ENCODE results near the gene MT1A.

MT1A gene

GRCh38 chr16:56610017-56610608, 28.4 kb upstream of the MT1A start:
- H3K27me3 ChIP-seq (ENCODE audit: insufficient read depth, poor library complexity, severe bottlenecking), result no peaks in the 10 kb centered on the region
- peak in 1 of 2 experiments; percentile 57 for DNase-seq (ENCODE audit: low read depth in 1 of 2, low spot score in 1 of 2)
- TF ChIP-seq POLR2AphosphoS5 (IDR thresholded peaks at IDR 0.05; ENCODE audit: low read depth) (peak; percentile 45; the same call in 1 of the 2 replicates), GABPA (IDR thresholded peaks at IDR 0.05; ENCODE audit: low read depth) (no peak)
- peak overlapping the region; percentile 69 for H3K27ac ChIP-seq (replicated peaks)
- H3K4me3 ChIP-seq (replicated peaks; ENCODE audit: insufficient read depth, low read length), result no peak overlapping the region

DNA sequence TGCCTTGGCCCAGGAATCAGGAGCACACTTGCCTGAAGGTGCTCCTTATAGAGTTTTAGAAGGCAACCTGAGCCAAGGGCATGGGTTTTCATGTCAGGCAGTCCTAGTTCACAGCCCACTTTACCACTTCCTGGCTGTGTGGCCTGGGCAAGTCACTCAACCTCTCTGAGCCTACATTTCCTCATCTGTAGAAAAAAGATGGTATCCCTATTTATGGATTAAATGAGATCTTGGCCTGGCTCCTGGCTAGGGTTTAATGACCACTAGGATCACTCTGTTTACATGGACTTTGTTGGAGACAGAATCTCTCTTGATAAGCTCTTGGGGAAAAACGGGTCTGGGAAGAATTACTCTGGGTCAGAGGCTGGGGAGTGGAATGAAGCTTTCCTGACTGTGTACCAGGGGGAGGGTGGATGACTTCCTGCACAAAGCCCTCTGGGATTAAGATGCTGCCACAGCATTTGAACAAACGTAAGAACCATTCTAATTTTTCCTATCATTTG, 27.8 kb upstream of the MT1A start:
- H3K27ac ChIP-seq (replicated peaks), result no peak overlapping the region; the same call in 1 of the 2 replicates

DNA sequence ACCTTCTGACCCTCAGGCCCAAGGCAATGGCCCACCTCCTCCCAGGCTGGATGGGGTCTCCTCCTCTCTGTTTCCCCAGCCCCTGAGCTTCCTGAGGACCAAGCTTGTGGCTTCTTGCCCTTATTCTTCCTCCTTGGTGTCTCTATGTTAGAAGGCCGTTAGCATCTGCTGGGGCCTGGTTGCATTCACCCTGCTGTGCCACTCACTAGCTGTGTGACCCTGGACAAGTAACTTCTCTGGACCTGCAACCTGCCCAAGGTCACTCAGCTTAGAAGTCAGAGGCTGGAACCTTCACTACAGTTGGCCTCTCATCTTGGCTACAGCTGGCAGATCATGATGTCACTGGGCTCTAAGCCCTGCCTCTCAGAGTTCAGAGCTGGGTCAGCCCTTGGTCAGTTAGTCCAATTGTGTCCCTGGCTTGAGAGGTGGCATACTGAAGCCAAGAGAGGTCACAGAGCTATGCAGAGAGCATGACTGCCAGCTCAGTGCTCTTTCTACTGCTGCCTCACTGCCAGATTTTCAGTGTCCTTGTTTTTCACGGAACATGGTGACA, 27.1 kb upstream of the MT1A start:
- no peak for DNase-seq (ENCODE audit: low read depth in 1 of 2, low spot score in 1 of 2)
- no peaks in the 10 kb centered on the region for H3K27me3 ChIP-seq (ENCODE audit: insufficient read depth, poor library complexity, severe bottlenecking)
- no peak overlapping the region for H3K4me3 ChIP-seq (replicated peaks; ENCODE audit: insufficient read depth, low read length)
- no peak overlapping the region for H3K27ac ChIP-seq (replicated peaks)
- TF ChIP-seq GABPA (IDR thresholded peaks at IDR 0.05; ENCODE audit: low read depth) (no peak), POLR2AphosphoS5 (IDR thresholded peaks at IDR 0.05; ENCODE audit: low read depth) (no peak), SPI1 (IDR thresholded peaks at IDR 0.05; ENCODE audit: borderline replicate concordance, low read depth) (no peak)
- TF ChIP-seq, protein P1, sequence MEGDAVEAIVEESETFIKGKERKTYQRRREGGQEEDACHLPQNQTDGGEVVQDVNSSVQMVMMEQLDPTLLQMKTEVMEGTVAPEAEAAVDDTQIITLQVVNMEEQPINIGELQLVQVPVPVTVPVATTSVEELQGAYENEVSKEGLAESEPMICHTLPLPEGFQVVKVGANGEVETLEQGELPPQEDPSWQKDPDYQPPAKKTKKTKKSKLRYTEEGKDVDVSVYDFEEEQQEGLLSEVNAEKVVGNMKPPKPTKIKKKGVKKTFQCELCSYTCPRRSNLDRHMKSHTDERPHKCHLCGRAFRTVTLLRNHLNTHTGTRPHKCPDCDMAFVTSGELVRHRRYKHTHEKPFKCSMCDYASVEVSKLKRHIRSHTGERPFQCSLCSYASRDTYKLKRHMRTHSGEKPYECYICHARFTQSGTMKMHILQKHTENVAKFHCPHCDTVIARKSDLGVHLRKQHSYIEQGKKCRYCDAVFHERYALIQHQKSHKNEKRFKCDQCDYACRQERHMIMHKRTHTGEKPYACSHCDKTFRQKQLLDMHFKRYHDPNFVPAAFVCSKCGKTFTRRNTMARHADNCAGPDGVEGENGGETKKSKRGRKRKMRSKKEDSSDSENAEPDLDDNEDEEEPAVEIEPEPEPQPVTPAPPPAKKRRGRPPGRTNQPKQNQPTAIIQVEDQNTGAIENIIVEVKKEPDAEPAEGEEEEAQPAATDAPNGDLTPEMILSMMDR (IDR thresholded peaks at IDR 0.05; ENCODE audit: insufficient read depth, low read length), result no peak
- TF ChIP-seq, protein P2, sequence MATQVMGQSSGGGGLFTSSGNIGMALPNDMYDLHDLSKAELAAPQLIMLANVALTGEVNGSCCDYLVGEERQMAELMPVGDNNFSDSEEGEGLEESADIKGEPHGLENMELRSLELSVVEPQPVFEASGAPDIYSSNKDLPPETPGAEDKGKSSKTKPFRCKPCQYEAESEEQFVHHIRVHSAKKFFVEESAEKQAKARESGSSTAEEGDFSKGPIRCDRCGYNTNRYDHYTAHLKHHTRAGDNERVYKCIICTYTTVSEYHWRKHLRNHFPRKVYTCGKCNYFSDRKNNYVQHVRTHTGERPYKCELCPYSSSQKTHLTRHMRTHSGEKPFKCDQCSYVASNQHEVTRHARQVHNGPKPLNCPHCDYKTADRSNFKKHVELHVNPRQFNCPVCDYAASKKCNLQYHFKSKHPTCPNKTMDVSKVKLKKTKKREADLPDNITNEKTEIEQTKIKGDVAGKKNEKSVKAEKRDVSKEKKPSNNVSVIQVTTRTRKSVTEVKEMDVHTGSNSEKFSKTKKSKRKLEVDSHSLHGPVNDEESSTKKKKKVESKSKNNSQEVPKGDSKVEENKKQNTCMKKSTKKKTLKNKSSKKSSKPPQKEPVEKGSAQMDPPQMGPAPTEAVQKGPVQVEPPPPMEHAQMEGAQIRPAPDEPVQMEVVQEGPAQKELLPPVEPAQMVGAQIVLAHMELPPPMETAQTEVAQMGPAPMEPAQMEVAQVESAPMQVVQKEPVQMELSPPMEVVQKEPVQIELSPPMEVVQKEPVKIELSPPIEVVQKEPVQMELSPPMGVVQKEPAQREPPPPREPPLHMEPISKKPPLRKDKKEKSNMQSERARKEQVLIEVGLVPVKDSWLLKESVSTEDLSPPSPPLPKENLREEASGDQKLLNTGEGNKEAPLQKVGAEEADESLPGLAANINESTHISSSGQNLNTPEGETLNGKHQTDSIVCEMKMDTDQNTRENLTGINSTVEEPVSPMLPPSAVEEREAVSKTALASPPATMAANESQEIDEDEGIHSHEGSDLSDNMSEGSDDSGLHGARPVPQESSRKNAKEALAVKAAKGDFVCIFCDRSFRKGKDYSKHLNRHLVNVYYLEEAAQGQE (IDR thresholded peaks at IDR 0.05; ENCODE audit: insufficient replicate concordance, low read depth), result no peak

More for the DNA sequence above, 27.8 kb upstream of the MT1A start:
- Histone ChIP-seq H3K4me3 (replicated peaks; ENCODE audit: insufficient read depth, low read length) (no peak overlapping the region), H3K27me3 (ENCODE audit: insufficient read depth, poor library complexity, severe bottlenecking) (no peaks in the 10 kb centered on the region)
- no peak for TF ChIP-seq POLR2AphosphoS5 (IDR thresholded peaks at IDR 0.05; ENCODE audit: low read depth)
- TF ChIP-seq SPI1 (IDR thresholded peaks at IDR 0.05; ENCODE audit: borderline replicate concordance, low read depth), result no peak
- TF ChIP-seq, protein P1 (IDR thresholded peaks at IDR 0.05; ENCODE audit: insufficient read depth, low read length), result no peak
- TF ChIP-seq, protein P2 (IDR thresholded peaks at IDR 0.05; ENCODE audit: insufficient replicate concordance, low read depth), result no peak
- no peak for TF ChIP-seq GABPA (IDR thresholded peaks at IDR 0.05; ENCODE audit: low read depth)
- no peak for DNase-seq (ENCODE audit: low read depth in 1 of 2, low spot score in 1 of 2)

- no peak overlapping the region for H3K4me3 ChIP-seq (replicated peaks; ENCODE audit: insufficient read depth, low read length)
- DNase-seq (ENCODE audit: low read depth in 1 of 2, low spot score in 1 of 2), result no peak
- H3K27ac ChIP-seq (replicated peaks), result no peak overlapping the region
- TF ChIP-seq POLR2AphosphoS5 (IDR thresholded peaks at IDR 0.05; ENCODE audit: low read depth), result no peak
- TF ChIP-seq GABPA (IDR thresholded peaks at IDR 0.05; ENCODE audit: low read depth), result no peak
- TF ChIP-seq, protein P1 (IDR thresholded peaks at IDR 0.05; ENCODE audit: insufficient read depth, low read length), result no peak
- no peak for TF ChIP-seq SPI1 (IDR thresholded peaks at IDR 0.05; ENCODE audit: borderline replicate concordance, low read depth)
- TF ChIP-seq, protein P2 (IDR thresholded peaks at IDR 0.05; ENCODE audit: insufficient replicate concordance, low read depth), result no peak
- peaks cover 11% of the 10 kb centered on the region for H3K27me3 ChIP-seq (ENCODE audit: insufficient read depth, poor library complexity, severe bottlenecking)
Observed at GRCh38 chr16:56613706-56614105, 24.8 kb upstream of the MT1A start.
